ENCODE data around the gene SLC10A7.

- TF ChIP-seq EP300 (IDR thresholded peaks at IDR 0.05), result no peak
- no peak for TF ChIP-seq CTCF (IDR thresholded peaks at IDR 0.05)
- no peak for TF ChIP-seq POLR2A (IDR thresholded peaks at IDR 0.05)
Measured at GRCh38 chr4:146232131-146232722, 289.5 kb downstream of the SLC10A7 start.

Measured in ovary (tissue), 3 donors.